Panc1 (cell line): Measurements from ENCODE around the gene CHAF1A. TPM values are rescaled to one million over a fixed set of nuclear protein-coding genes. Genes with fewer than 3 reads are reported as not detected.

ENCODE experiments used
- ATAC-seq: fragments of 200-7000 bp; cut with Tn5 transposase; 2 replicates; pipeline ENCODE4 v1.9.1; 2020; ENCODE audit warnings: mild to moderate bottlenecking, moderate library complexity
- BruUV-seq: library from RNA; stranded (reverse); fragments of 400-500 nt; replicated peaks from 2 replicates; lab custom pipeline; 2021; lab: Mats Ljungman, UMichigan
- CTCF ChIA-PET: fragments of 300-600 bp; sonication (Branson Sonifier 250); formaldehyde crosslinking; loops from one replicate; lab custom pipeline; 2022; ENCODE audit warnings: antibody characterized with exemption; lab: Charles Lee
- POLR2A ChIA-PET: fragments of 300-600 bp; sonication (Branson Sonifier 250); formaldehyde crosslinking; loops from one replicate; lab custom pipeline; 2022; ENCODE audit warnings: antibody characterized with exemption; lab: Charles Lee
- DNase-seq: peaks from one replicate; pipeline ENCODE4 v3.0.0-alpha.2; 2010; ENCODE audit warnings: low read depth, low spot score
- H3K27ac ChIP-seq: 2 replicates; pipeline ENCODE4 v1.5.1; 2011; ENCODE audit warnings: mild to moderate bottlenecking, low read length, inconsistent platforms
- H3K27me3 ChIP-seq: fragments of 200-500 bp; sonication (Bioruptor generic); 2 replicates; pipeline ENCODE4 v1.6.0; 2014; ENCODE audit warnings: low read length, inconsistent platforms; ENCODE audit not compliant: control insufficient read depth, insufficient read depth
- H3K36me3 ChIP-seq: fragments of 200-500 bp; sonication (Bioruptor generic); 2 replicates; pipeline ENCODE4 v1.5.1; 2014; ENCODE audit warnings: inconsistent platforms, mild to moderate bottlenecking, low read length, moderate library complexity; ENCODE audit not compliant: control insufficient read depth, insufficient read depth
- H3K4me1 ChIP-seq: 2 replicates; pipeline ENCODE4 v1.5.1; 2011; ENCODE audit warnings: inconsistent platforms, mild to moderate bottlenecking, low read length, moderate library complexity; ENCODE audit not compliant: control insufficient read depth, insufficient read depth
- H3K4me3 ChIP-seq, 2 experiments: 2 replicates each; pipeline ENCODE4 v1.5.1; 2011 to 2012; ENCODE audit warnings: low read depth in 2 of 2, low read length in 2 of 2, mild to moderate bottlenecking in 2 of 2, inconsistent platforms in 1 of 2, moderate library complexity in 1 of 2
- H3K9me3 ChIP-seq: fragments of 200-500 bp; sonication (Bioruptor generic); 2 replicates; pipeline ENCODE4 v1.5.1; 2014; ENCODE audit warnings: low read depth, mild to moderate bottlenecking, inconsistent platforms, low read length, moderate library complexity; ENCODE audit not compliant: control insufficient read depth, insufficient read depth
- CTCF ChIP-seq: fragments of 450-650 bp; IDR thresholded peaks from 2 replicates; pipeline ENCODE4 v1.5.1; 2017; ENCODE audit warnings: mild to moderate bottlenecking
- POLR2AphosphoS5 ChIP-seq: IDR thresholded peaks from 2 replicates; pipeline ENCODE4 v1.6.1; 2012; ENCODE audit warnings: mild to moderate bottlenecking, low read depth, low read length, moderate library complexity
- REST ChIP-seq, 2 experiments: IDR thresholded peaks; 2 replicates each; pipeline ENCODE4 v1.6.1; 2011 to 2012; ENCODE audit warnings: low read depth in 2 of 2, control low read depth in 1 of 2, low read length in 1 of 2, mild to moderate bottlenecking in 1 of 2, moderate library complexity in 1 of 2; ENCODE audit not compliant: insufficient read depth in 1 of 2
- SIN3A ChIP-seq: IDR thresholded peaks from 2 replicates; pipeline ENCODE4 v1.6.1; 2012; ENCODE audit warnings: low read depth, mild to moderate bottlenecking, low read length, moderate library complexity, borderline replicate concordance; ENCODE audit not compliant: insufficient read depth
- TCF7L2 ChIP-seq: IDR thresholded peaks from 2 replicates; pipeline ENCODE4 v1.6.1; 2011; ENCODE audit warnings: mild to moderate bottlenecking, low read depth, low read length, inconsistent platforms
- in situ Hi-C: cut with HindIII; loops from 2 replicates; pipeline ENCODE4 v1.10.0; 2016; ENCODE audit warnings: low sequenced_read_pairs, low pct_unique_long_range_greater_than_20kb
- intact Hi-C: fragments of 100-400 bp; cut with micrococcal nuclease; formaldehyde crosslinking; loops from one replicate; pipeline ENCODE4 v1.10.0; 2022; ENCODE audit not compliant: unreplicated experiment
- total RNA-seq: library from RNA; stranded (reverse); gene quantifications from one replicate; pipeline ENCODE4 v1.2.1, GENCODE V29; 2021; ENCODE audit not compliant: unreplicated experiment

Gene CHAF1A
- total RNA-seq, 1 experiment from 2014 or later, result 45.4 TPM

GRCh38 chr19:4491446-4491845, 89.0 kb downstream of the CHAF1A start:
- ATAC-seq, result no peak
- POLR2A ChIA-PET, result interaction anchor here (0.6 kb wide), 1 partner anchor 27 kb away, joined by 4 read pairs; no protein-coding TSS in a partner anchor
- no peak for DNase-seq
- CTCF ChIA-PET, result no interaction called here
- TF ChIP-seq SIN3A (no peak), POLR2AphosphoS5 (no peak), REST (IDR thresholded peaks at IDR 0.05; ENCODE audit: insufficient read depth in 1 of 2, low read depth in 2 of 2, low read length in 1 of 2) (no peak), TCF7L2 (no peak), CTCF (no peak)
- in situ Hi-C loops (no loop called here), intact Hi-C loops (no loop called here)
- Histone ChIP-seq H3K4me1 (no peaks in the 10 kb centered on the region), H3K27ac (no peak overlapping the region), H3K27me3 (no peaks in the 10 kb centered on the region), H3K4me3 (no peak overlapping the region), H3K9me3 (no peaks in the 10 kb centered on the region), H3K36me3 (no peaks in the 10 kb centered on the region)
- BruUV-seq, result no TSS peak

DNA sequence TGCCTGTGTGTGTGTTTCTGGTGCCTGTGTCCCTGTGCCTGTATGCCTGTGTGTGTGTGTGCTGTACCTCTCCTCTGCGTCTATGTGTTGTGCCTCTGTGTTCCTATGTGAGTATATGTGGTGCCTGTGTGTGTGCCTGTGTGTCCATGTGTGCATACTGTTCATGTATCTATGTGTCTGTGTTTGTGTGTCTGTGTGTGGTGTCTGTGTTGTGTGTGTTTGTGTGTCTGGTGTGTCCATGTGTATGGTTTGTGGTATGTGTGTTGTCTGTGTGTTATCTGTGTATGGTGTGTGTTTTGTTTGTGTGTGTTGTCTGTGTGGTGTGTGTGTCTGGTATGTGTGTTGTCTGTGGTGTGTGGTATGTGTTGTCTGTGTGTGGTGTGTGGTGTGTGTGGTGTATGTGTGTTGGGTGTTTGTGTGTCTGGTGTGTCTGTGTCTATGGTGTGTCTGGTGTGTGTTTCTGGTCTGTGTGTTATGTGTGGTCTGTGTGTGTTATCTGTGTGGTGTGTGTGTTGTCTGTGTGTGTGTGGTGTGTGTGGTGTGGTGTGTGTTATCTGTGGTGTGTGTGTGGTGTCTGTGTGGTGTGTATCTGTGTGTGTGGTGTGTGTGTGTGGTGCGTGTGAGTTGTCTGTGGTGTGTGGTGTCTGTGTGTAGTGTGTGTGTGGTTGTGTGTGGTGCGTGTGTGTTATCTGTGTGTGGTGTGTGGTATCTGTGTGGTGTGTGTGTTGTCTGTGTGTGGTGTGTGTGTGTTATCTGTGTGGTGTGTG, 90.1 kb downstream of the CHAF1A start:
- TF ChIP-seq SIN3A (no peak), REST (IDR thresholded peaks at IDR 0.05; ENCODE audit: insufficient read depth in 1 of 2, low read depth in 2 of 2, low read length in 1 of 2) (no peak), POLR2AphosphoS5 (no peak), TCF7L2 (no peak), CTCF (no peak)
- Histone ChIP-seq H3K4me3 (no peak overlapping the region), H3K9me3 (no peaks in the 10 kb centered on the region), H3K27me3 (no peaks in the 10 kb centered on the region), H3K4me1 (no peaks in the 10 kb centered on the region), H3K27ac (no peak overlapping the region), H3K36me3 (no peaks in the 10 kb centered on the region)
- intact Hi-C loops, result no loop called here
- in situ Hi-C loops, result no loop called here
- BruUV-seq, result no TSS peak
- ATAC-seq, result no peak
- no peak for DNase-seq
- ChIA-PET POLR2A (no interaction called here), CTCF (no interaction called here)
